DND-41 (cell line): Measurements from ENCODE around the gene UBLCP1.

Source experiments
- ATAC-seq: fragments of 200-7000 bp; cut with Tn5 transposase; 3 replicates; pipeline ENCODE4 v1.9.1; 2021; ENCODE audit warnings: low read depth; ENCODE audit not compliant: insufficient read depth
- DNase-seq: peaks from one replicate; pipeline ENCODE4 v3.0.0-alpha.2; 2020
- H2AFZ ChIP-seq: 2 replicates; pipeline ENCODE4 v1.6.0; 2012; ENCODE audit warnings: low read depth, low read length
- H3K27ac ChIP-seq: 2 replicates; pipeline ENCODE4 v1.5.1; 2012; ENCODE audit warnings: low read length, inconsistent platforms
- H3K27me3 ChIP-seq: fragments of 200-600 bp; sonication (generic); 2 replicates; pipeline ENCODE4 v1.6.0; 2012; ENCODE audit warnings: low read length, mild to moderate bottlenecking, inconsistent platforms; ENCODE audit not compliant: insufficient read depth, poor library complexity
- H3K36me3 ChIP-seq: 2 replicates; pipeline ENCODE4 v1.5.1; 2012; ENCODE audit warnings: low read length, inconsistent platforms; ENCODE audit not compliant: insufficient read depth
- H3K4me1 ChIP-seq: 2 replicates; pipeline ENCODE4 v1.5.1; 2012; ENCODE audit warnings: mild to moderate bottlenecking, low read length; ENCODE audit not compliant: insufficient read depth
- H3K4me2 ChIP-seq: 2 replicates; pipeline ENCODE4 v1.6.0; 2012; ENCODE audit warnings: mild to moderate bottlenecking, moderate library complexity, low read length, inconsistent platforms; ENCODE audit not compliant: insufficient read depth
- H3K4me3 ChIP-seq, 2 experiments: fragments of 200-600 bp in 1 of 2; shearing (Covaris generic) in 1 of 2; 2 replicates each; pipeline ENCODE4 v1.5.1; 2012 to 2016; ENCODE audit warnings: inconsistent platforms in 2 of 2, low read length in 2 of 2, mild to moderate bottlenecking in 2 of 2, low read depth in 1 of 2, moderate library complexity in 1 of 2
- H3K79me2 ChIP-seq: 2 replicates; pipeline ENCODE4 v1.6.0; 2012; ENCODE audit warnings: low read length, inconsistent platforms; ENCODE audit not compliant: insufficient read depth
- H3K9ac ChIP-seq: 2 replicates; pipeline ENCODE4 v1.6.0; 2012; ENCODE audit warnings: low read depth, mild to moderate bottlenecking, inconsistent platforms, low read length, moderate library complexity
- H3K9me3 ChIP-seq: 2 replicates; pipeline ENCODE4 v1.5.1; 2012; ENCODE audit warnings: low read length, moderate library complexity, mild to moderate bottlenecking, inconsistent platforms; ENCODE audit not compliant: insufficient read depth, severe bottlenecking
- H4K20me1 ChIP-seq: 2 replicates; pipeline ENCODE4 v1.6.0; 2012; ENCODE audit warnings: low read length; ENCODE audit not compliant: insufficient read depth
- CTCF ChIP-seq: IDR thresholded peaks from 2 replicates; pipeline ENCODE4 v1.5.1; 2012; ENCODE audit warnings: borderline replicate concordance, low read length, moderate library complexity, mild to moderate bottlenecking; ENCODE audit not compliant: poor library complexity, severe bottlenecking; ENCODE audit errors: extremely low read depth
- EZH2 ChIP-seq: IDR thresholded peaks from 3 replicates; pipeline ENCODE4 v1.6.1; 2012; ENCODE audit warnings: borderline replicate concordance, low read depth, mild to moderate bottlenecking, moderate library complexity, low read length, inconsistent platforms; ENCODE audit not compliant: severe bottlenecking

Gene UBLCP1

GRCh38 chr5:159216454-159216853, 46.6 kb upstream of the UBLCP1 start:
- Histone ChIP-seq H4K20me1 (no peaks in the 10 kb centered on the region), H3K27ac (no peak overlapping the region), H3K36me3 (no peaks in the 10 kb centered on the region), H3K4me1 (no peaks in the 10 kb centered on the region), H3K4me3 (no peak overlapping the region), H3K27me3 (no peaks in the 10 kb centered on the region), H3K9me3 (no peaks in the 10 kb centered on the region), H2AFZ (no peak overlapping the region), H3K4me2 (no peak overlapping the region), H3K9ac (no peak overlapping the region), H3K79me2 (no peaks in the 10 kb centered on the region)
- no peak for TF ChIP-seq CTCF
- TF ChIP-seq EZH2 = no peak
- DNase-seq (no peak), ATAC-seq (no peak)

- Histone ChIP-seq H3K79me2 (no peaks in the 10 kb centered on the region), H3K27me3 (no peaks in the 10 kb centered on the region), H3K9me3 (no peaks in the 10 kb centered on the region), H3K4me3 (no peak overlapping the region), H3K4me1 (no peaks in the 10 kb centered on the region), H3K27ac (no peak overlapping the region), H2AFZ (no peak overlapping the region), H3K9ac (no peak overlapping the region), H4K20me1 (no peaks in the 10 kb centered on the region), H3K36me3 (no peaks in the 10 kb centered on the region), H3K4me2 (no peak overlapping the region)
- no peak for ATAC-seq
- no peak for DNase-seq
- TF ChIP-seq EZH2 (no peak), CTCF (no peak)
Observed at GRCh38 chr5:159217236-159217635, 45.9 kb upstream of the UBLCP1 start.

- Histone ChIP-seq H3K4me3 (no peak overlapping the region), H3K9me3 (no peaks in the 10 kb centered on the region), H4K20me1 (no peaks in the 10 kb centered on the region), H3K27ac (no peak overlapping the region), H3K79me2 (no peaks in the 10 kb centered on the region), H3K27me3 (no peaks in the 10 kb centered on the region), H3K36me3 (no peaks in the 10 kb centered on the region), H3K9ac (no peak overlapping the region), H3K4me1 (no peaks in the 10 kb centered on the region), H2AFZ (no peak overlapping the region), H3K4me2 (no peak overlapping the region)
- ATAC-seq = no peak
- DNase-seq = no peak
- TF ChIP-seq EZH2 (no peak), CTCF (no peak)
Observed at GRCh38 chr5:159218595-159219023, 44.5 kb upstream of the UBLCP1 start.

- Histone ChIP-seq H3K4me1 (no peaks in the 10 kb centered on the region), H4K20me1 (no peaks in the 10 kb centered on the region), H3K9ac (no peak overlapping the region), H3K27me3 (no peaks in the 10 kb centered on the region), H3K4me2 (no peak overlapping the region), H3K27ac (no peak overlapping the region), H3K9me3 (no peaks in the 10 kb centered on the region), H3K79me2 (no peaks in the 10 kb centered on the region), H3K4me3 (no peak overlapping the region), H2AFZ (no peak overlapping the region), H3K36me3 (no peaks in the 10 kb centered on the region)
- no peak for ATAC-seq
- DNase-seq = no peak
- TF ChIP-seq CTCF (no peak), EZH2 (no peak)
Observed at GRCh38 chr5:159220206-159220605, 42.9 kb upstream of the UBLCP1 start.
